ENCODE results near the gene AMBP.
A peak's percentile ranks its signal among the peaks of the same experiment; 100 is the strongest.

The AMBP gene

DNA sequence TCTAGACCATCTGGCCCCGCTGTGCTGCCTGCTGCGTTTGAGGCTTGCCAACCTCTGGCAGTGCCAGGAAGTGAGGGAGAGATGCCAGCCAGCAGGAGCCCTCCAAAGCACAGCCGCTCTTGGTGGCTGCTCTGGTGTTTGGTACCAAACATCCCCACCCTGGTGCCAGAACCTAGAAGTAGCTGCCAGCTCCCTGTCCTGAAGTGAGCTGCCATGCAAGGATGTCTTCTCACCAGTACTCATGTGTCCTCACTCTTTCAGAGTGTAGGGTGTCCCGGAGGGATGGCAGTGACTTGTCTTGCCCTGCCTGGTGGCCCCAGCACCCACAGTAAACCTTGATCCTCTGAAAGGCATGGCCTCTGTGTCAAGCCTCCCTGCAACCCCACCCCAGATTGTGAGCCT, 43.4 kb downstream of the AMBP start:
- Histone ChIP-seq H2BK120ac (ENCODE audit: low read depth, low read length) (no peak overlapping the region), H2AFZ (ENCODE audit: low read depth, low read length) (no peak overlapping the region), H3K36me3 (ENCODE audit: control insufficient read depth in 1 of 2, insufficient read depth in 2 of 2, low read depth in 1 of 2, low read length in 2 of 2) (peaks cover 86 to 91% of the 10 kb centered on the region in 2 experiments), H3K4me3 (ENCODE audit: insufficient read depth in 1 of 2, low read depth in 1 of 2, low read length in 2 of 2) (no peak overlapping the region), H3K18ac (ENCODE audit: low read depth in 1 of 2, low read length in 2 of 2) (no peak overlapping the region), H4K8ac (ENCODE audit: low read length) (no peak overlapping the region), H2BK12ac (ENCODE audit: low read length in 2 of 2) (no peak overlapping the region), H3K4me1 (ENCODE audit: control insufficient read depth, insufficient read depth, low read depth, low read length) (peaks cover 13% of the 10 kb centered on the region), H3K23ac (ENCODE audit: low read length in 2 of 2) (no peak overlapping the region), H3K14ac (ENCODE audit: low read length in 2 of 2) (no peak overlapping the region), H2BK15ac (ENCODE audit: low read depth, poor library complexity, severe bottlenecking) (no peak overlapping the region), H3K27me3 (ENCODE audit: control insufficient read depth in 1 of 2, insufficient read depth in 1 of 2, low read length in 2 of 2) (no peaks in the 10 kb centered on the region), H2BK5ac (ENCODE audit: low read depth, low read length, poor library complexity, severe bottlenecking) (no peak overlapping the region), H3K79me1 (replicated peaks; ENCODE audit: low read length, poor library complexity, severe bottlenecking) (peaks cover 6% of the 10 kb centered on the region), H3K4me2 (ENCODE audit: low read length, poor library complexity, severe bottlenecking) (no peak overlapping the region), H3K9ac (ENCODE audit: low read length) (no peak overlapping the region), H3K27ac (ENCODE audit: low read length, poor library complexity, severe bottlenecking) (no peak overlapping the region), H4K91ac (ENCODE audit: low read length) (no peak overlapping the region), H2AK5ac (ENCODE audit: low read length, severe bottlenecking) (no peak overlapping the region), H3K4ac (ENCODE audit: low read depth in 1 of 2, low read length in 2 of 2) (no peak overlapping the region), H3K9me3 (ENCODE audit: control insufficient read depth, low read length) (peaks cover 10% of the 10 kb centered on the region)
- WGBS: 99% methylated on average over 4 of the region's 4 CpGs
- no peak for DNase-seq

DNA sequence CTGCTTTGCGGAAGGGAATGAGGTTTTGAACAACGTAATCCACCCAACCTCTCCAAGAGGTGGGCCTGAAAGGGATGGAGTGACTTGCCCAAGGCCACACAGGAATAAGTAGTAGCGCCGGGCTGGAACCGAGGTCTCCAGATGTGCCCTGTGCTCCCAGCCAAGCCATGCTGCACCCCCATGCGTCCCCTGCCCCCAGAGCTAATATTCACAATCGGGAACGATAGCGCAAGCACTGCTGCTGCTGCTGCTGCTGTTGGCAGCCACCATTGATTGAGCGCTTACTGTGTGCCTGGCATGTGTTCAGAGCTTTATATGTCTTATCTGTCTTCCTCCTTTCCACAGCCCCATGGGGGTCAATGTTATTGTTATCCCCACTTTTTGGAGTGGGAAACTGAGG, 43.9 kb downstream of the AMBP start:
- no peak overlapping the region for H2BK15ac ChIP-seq (ENCODE audit: low read depth, poor library complexity, severe bottlenecking)
- no peaks in the 10 kb centered on the region for H3K27me3 ChIP-seq (ENCODE audit: control insufficient read depth in 1 of 2, insufficient read depth in 1 of 2, low read length in 2 of 2)
- H2AK5ac ChIP-seq (ENCODE audit: low read length, severe bottlenecking): no peak overlapping the region
- no peak overlapping the region for H2BK5ac ChIP-seq (ENCODE audit: low read depth, low read length, poor library complexity, severe bottlenecking)
- H3K4me1 ChIP-seq (ENCODE audit: control insufficient read depth, insufficient read depth, low read depth, low read length): peaks cover 13% of the 10 kb centered on the region
- no peak overlapping the region for H3K4me3 ChIP-seq (ENCODE audit: insufficient read depth in 1 of 2, low read depth in 1 of 2, low read length in 2 of 2)
- no peak overlapping the region for H3K18ac ChIP-seq (ENCODE audit: low read depth in 1 of 2, low read length in 2 of 2)
- no peak overlapping the region for H4K8ac ChIP-seq (ENCODE audit: low read length)
- H3K27ac ChIP-seq (ENCODE audit: low read length, poor library complexity, severe bottlenecking): no peak overlapping the region
- H2AFZ ChIP-seq (ENCODE audit: low read depth, low read length): no peak overlapping the region
- H4K91ac ChIP-seq (ENCODE audit: low read length): no peak overlapping the region
- no peak overlapping the region for H2BK120ac ChIP-seq (ENCODE audit: low read depth, low read length)
- H3K36me3 ChIP-seq (ENCODE audit: control insufficient read depth in 1 of 2, insufficient read depth in 2 of 2, low read depth in 1 of 2, low read length in 2 of 2): peaks cover 88 to 91% of the 10 kb centered on the region in 2 experiments
- H3K9ac ChIP-seq (ENCODE audit: low read length): no peak overlapping the region
- no peak overlapping the region for H3K14ac ChIP-seq (ENCODE audit: low read length in 2 of 2)
- no peak overlapping the region for H3K4ac ChIP-seq (ENCODE audit: low read depth in 1 of 2, low read length in 2 of 2)
- no peak overlapping the region for H3K4me2 ChIP-seq (ENCODE audit: low read length, poor library complexity, severe bottlenecking)
- no peak overlapping the region for H3K23ac ChIP-seq (ENCODE audit: low read length in 2 of 2)
- peaks cover 6% of the 10 kb centered on the region for H3K79me1 ChIP-seq (replicated peaks; ENCODE audit: low read length, poor library complexity, severe bottlenecking)
- WGBS: over 99% methylated on average over 10 of the region's 10 CpGs
- H2BK12ac ChIP-seq (ENCODE audit: low read length in 2 of 2): no peak overlapping the region
- H3K9me3 ChIP-seq (ENCODE audit: control insufficient read depth, low read length): peaks cover 10% of the 10 kb centered on the region
- no peak for DNase-seq

DNA sequence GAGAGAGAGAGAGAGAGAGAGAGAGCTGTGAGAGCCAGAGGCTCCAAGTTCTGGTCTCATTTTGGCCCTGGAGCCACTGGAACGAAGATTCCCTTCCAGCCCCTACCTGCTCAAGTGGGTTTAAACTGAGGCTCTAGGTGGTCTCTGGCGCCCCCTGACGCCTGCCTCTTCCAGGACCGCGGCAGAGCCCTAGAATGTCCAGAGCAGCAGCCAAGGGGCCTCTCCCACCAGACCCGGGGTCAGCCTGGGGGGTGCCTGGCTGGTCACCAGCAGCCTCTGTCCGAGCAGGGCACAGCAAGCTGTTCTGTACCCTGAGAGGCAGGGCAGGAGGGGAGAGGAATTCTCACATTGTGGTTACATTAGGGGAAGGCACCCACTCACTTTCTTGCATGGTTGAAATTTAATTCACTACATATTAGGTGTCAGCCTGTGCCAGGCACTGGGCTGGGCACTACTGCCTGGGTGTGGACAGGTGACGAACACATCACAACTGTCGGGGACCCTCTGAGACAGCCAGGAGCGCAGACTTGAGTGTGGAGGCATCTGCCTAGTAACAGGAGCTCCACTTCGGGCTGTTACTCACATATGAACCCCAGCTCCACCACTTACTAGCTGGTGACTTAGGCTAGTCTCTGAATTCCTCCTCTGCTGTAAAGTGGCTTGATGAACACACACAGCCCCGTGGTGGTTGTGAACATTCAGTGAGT, 44.5 kb downstream of the AMBP start:
- peak; percentile 12 for DNase-seq
- no peak overlapping the region for H2BK5ac ChIP-seq (ENCODE audit: low read depth, low read length, poor library complexity, severe bottlenecking)
- no peak overlapping the region for H3K14ac ChIP-seq (ENCODE audit: low read length in 2 of 2)
- no peak overlapping the region for H4K91ac ChIP-seq (ENCODE audit: low read length)
- 72% methylated on average over 10 of the region's 12 CpGs for WGBS
- no peak overlapping the region for H2BK12ac ChIP-seq (ENCODE audit: low read length in 2 of 2)
- no peak overlapping the region for H3K4me2 ChIP-seq (ENCODE audit: low read length, poor library complexity, severe bottlenecking)
- H2AK5ac ChIP-seq (ENCODE audit: low read length, severe bottlenecking): no peak overlapping the region
- no peak overlapping the region for H3K4ac ChIP-seq (ENCODE audit: low read depth in 1 of 2, low read length in 2 of 2)
- H3K36me3 ChIP-seq (ENCODE audit: control insufficient read depth in 1 of 2, insufficient read depth in 2 of 2, low read depth in 1 of 2, low read length in 2 of 2): peaks cover 90 to 91% of the 10 kb centered on the region in 2 experiments
- no peak overlapping the region for H4K8ac ChIP-seq (ENCODE audit: low read length)
- H3K79me1 ChIP-seq (replicated peaks; ENCODE audit: low read length, poor library complexity, severe bottlenecking): peaks cover 6% of the 10 kb centered on the region
- H2BK120ac ChIP-seq (ENCODE audit: low read depth, low read length): no peak overlapping the region
- H3K4me1 ChIP-seq (ENCODE audit: control insufficient read depth, insufficient read depth, low read depth, low read length): peaks cover 13% of the 10 kb centered on the region
- no peak overlapping the region for H2AFZ ChIP-seq (ENCODE audit: low read depth, low read length)
- peaks cover 10% of the 10 kb centered on the region for H3K9me3 ChIP-seq (ENCODE audit: control insufficient read depth, low read length)
- no peak overlapping the region for H3K23ac ChIP-seq (ENCODE audit: low read length in 2 of 2)
- no peak overlapping the region for H3K27ac ChIP-seq (ENCODE audit: low read length, poor library complexity, severe bottlenecking)
- H3K9ac ChIP-seq (ENCODE audit: low read length): no peak overlapping the region
- H3K4me3 ChIP-seq (ENCODE audit: insufficient read depth in 1 of 2, low read depth in 1 of 2, low read length in 2 of 2): no peak overlapping the region
- H2BK15ac ChIP-seq (ENCODE audit: low read depth, poor library complexity, severe bottlenecking): no peak overlapping the region
- no peak overlapping the region for H3K18ac ChIP-seq (ENCODE audit: low read depth in 1 of 2, low read length in 2 of 2)
- H3K27me3 ChIP-seq (ENCODE audit: control insufficient read depth in 1 of 2, insufficient read depth in 1 of 2, low read length in 2 of 2): no peaks in the 10 kb centered on the region

DNA sequence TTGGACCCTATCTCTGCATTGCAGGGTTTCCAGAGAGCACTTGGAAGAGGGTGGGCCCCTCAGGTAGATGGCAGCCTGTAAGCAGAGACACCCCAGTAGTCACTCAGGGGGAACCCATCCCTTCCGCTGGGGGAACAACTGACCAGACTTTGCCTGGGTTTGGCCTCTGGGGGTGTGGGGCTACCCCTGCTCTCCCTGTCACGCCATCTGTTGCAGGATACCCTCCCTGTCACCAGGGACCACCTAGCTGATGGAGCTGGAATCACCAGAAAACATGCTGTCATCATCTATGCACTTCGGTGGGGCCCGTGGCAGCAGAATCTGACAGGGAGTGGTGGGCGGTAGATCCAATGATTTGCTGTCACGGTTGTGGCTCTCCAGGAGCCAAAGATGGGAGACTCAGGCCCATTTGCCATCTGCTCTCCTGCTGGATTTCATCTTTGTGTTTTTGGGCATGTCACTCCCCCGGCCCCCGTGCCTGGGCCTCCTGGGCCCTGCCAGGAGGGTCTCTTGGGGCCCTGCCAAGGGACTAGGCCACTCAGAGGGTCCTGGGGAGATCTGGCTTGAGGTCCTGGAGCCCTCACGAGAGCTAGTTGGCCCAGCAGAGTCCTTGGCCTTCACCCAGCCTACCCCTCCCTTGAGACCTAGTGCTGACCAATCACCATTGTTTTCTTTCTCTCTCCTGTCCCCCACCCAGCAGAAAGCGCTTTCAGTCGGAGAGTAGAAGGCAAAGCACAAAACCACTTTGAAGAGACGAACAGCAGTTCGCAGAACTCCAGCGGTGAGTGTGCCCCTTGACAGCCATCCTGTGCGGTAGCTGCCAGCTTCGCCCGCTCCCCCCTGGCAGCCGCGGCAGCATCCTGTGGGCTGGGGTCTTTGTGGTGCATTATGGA, 45.9 kb downstream of the AMBP start:
- H4K8ac ChIP-seq (ENCODE audit: low read length): no peak overlapping the region
- H2BK120ac ChIP-seq (ENCODE audit: low read depth, low read length): no peak overlapping the region
- no peak overlapping the region for H3K18ac ChIP-seq (ENCODE audit: low read depth in 1 of 2, low read length in 2 of 2)
- WGBS: 98% methylated on average over 17 of the region's 19 CpGs
- peaks cover 8% of the 10 kb centered on the region for H3K9me3 ChIP-seq (ENCODE audit: control insufficient read depth, low read length)
- no peaks in the 10 kb centered on the region for H3K27me3 ChIP-seq (ENCODE audit: control insufficient read depth in 1 of 2, insufficient read depth in 1 of 2, low read length in 2 of 2)
- H4K91ac ChIP-seq (ENCODE audit: low read length): no peak overlapping the region
- peaks cover 8% of the 10 kb centered on the region for H3K79me1 ChIP-seq (replicated peaks; ENCODE audit: low read length, poor library complexity, severe bottlenecking)
- no peak overlapping the region for H3K9ac ChIP-seq (ENCODE audit: low read length)
- no peak overlapping the region for H3K4me2 ChIP-seq (ENCODE audit: low read length, poor library complexity, severe bottlenecking)
- no peak overlapping the region for H2AK5ac ChIP-seq (ENCODE audit: low read length, severe bottlenecking)
- H3K23ac ChIP-seq (ENCODE audit: low read length in 2 of 2): no peak overlapping the region
- H3K4me3 ChIP-seq (ENCODE audit: insufficient read depth in 1 of 2, low read depth in 1 of 2, low read length in 2 of 2): no peak overlapping the region
- H3K4ac ChIP-seq (ENCODE audit: low read depth in 1 of 2, low read length in 2 of 2): no peak overlapping the region
- DNase-seq: no peak
- no peak overlapping the region for H3K27ac ChIP-seq (ENCODE audit: low read length, poor library complexity, severe bottlenecking)
- H2BK5ac ChIP-seq (ENCODE audit: low read depth, low read length, poor library complexity, severe bottlenecking): no peak overlapping the region
- peaks cover 89 to 93% of the 10 kb centered on the region in 2 experiments for H3K36me3 ChIP-seq (ENCODE audit: control insufficient read depth in 1 of 2, insufficient read depth in 2 of 2, low read depth in 1 of 2, low read length in 2 of 2)
- peaks cover 5% of the 10 kb centered on the region for H3K4me1 ChIP-seq (ENCODE audit: control insufficient read depth, insufficient read depth, low read depth, low read length)
- H2BK15ac ChIP-seq (ENCODE audit: low read depth, poor library complexity, severe bottlenecking): no peak overlapping the region
- H3K14ac ChIP-seq (ENCODE audit: low read length in 2 of 2): no peak overlapping the region
- no peak overlapping the region for H2AFZ ChIP-seq (ENCODE audit: low read depth, low read length)
- no peak overlapping the region for H2BK12ac ChIP-seq (ENCODE audit: low read length in 2 of 2)
